Pancreas (tissue), 10 donors: ENCODE measurements around the gene RPRML. TPM values are rescaled to one million over a fixed set of nuclear protein-coding genes. Genes with fewer than 3 reads are reported as not detected.
A peak's percentile ranks its signal among the peaks of the same experiment; 100 is the strongest.

Experiments
- ATAC-seq, 4 donors: fragments of 200-7000 bp; cut with Tn5 transposase; one replicate each; pipeline versions ENCODE4 v1.8.0 to v1.9.1; 2020; ENCODE audit warnings: mild to moderate bottlenecking in 4 of 4, moderate library complexity in 4 of 4
- DNase-seq, 6 donors: peaks; one replicate each; pipeline ENCODE4 v3.0.0-alpha.2; 2020
- FAIRE-seq: peaks from 2 replicates; lab custom pipeline; 2012; peaks lifted over from hg19 to GRCh38; lab: Jason Lieb, UNC
- H3K27ac ChIP-seq, 4 donors: fragments of 200-600 bp; sonication (generic); 1 replicate in 3 of 4; 2 replicates in 1 of 4; pipeline versions ENCODE4 v1.5.0 to v1.8.0; 2020
- H3K27me3 ChIP-seq, 4 donors: fragments of 200-600 bp; one replicate each; pipeline ENCODE4 v1.8.0; 2021
- H3K36me3 ChIP-seq, 3 donors: fragments of 200-600 bp; sonication (generic) in 1 of 3; one replicate each; pipeline versions ENCODE4 v1.5.0 to v1.8.0; 2020 to 2021
- H3K4me1 ChIP-seq, 3 donors: fragments of 200-600 bp; one replicate each; pipeline ENCODE4 v1.8.0; 2021
- H3K4me3 ChIP-seq, 4 donors: fragments of 200-600 bp; sonication (generic) in 2 of 4; one replicate each; pipeline versions ENCODE4 v1.5.0 to v1.8.0; 2020 to 2021
- H3K9me3 ChIP-seq, 4 donors: fragments of 200-600 bp; one replicate each; pipeline ENCODE4 v1.8.0; 2021
- CTCF ChIP-seq, 4 donors: fragments of 200-600 bp; sonication (generic) in 3 of 4; IDR thresholded peaks; one replicate each; pipeline versions ENCODE4 v1.5.0 to v1.8.0; 2021; ENCODE audit warnings: antibody characterized with exemption in 4 of 4
- WGBS, 2 donors: extraction: QIAGEN DNeasy Blood & Tissue Kit; methylation state at CpG; one replicate each; pipeline ENCODE4 v1.1.7; 2013; 5-methylcytosine and 5-hydroxymethylcytosine counted together
- intact Hi-C, 3 donors: fragments of 100-400 bp; cut with DNase I; formaldehyde crosslinking; loops; one replicate each; pipeline versions ENCODE4 v1.11.1 to v1.14.2; 2022
- polyA plus RNA-seq, 2 donors: library from polyadenylated mRNA; stranded (reverse); fragments of 200-250 nt; gene quantifications; one replicate each; pipeline ENCODE4 v1.2.3, GENCODE V29; 2013
- total RNA-seq, 6 donors: library from RNA; stranded (reverse); fragmentation: NEBNext Ultra II Directional in 4 of 6; extraction: Animal tissue kit (Norgen Biotek cat#: 25700) in 4 of 6; gene quantifications; one replicate each; pipeline versions ENCODE4 v1.2.1 to v1.2.4, GENCODE V29; 2021 to 2023
- donor health status: healthy with polysubstance abuse.
- donor health status: DM: no; HTN: no; CAD: no; lungs with moderate emphysema.
- donor health status: DM: no; HTN: no; CAD: no.
- donor health status: control.
- donor health status: control.
- donor health status: Bipolar disorder and iron deficiency.
- donor health status: DM: yes; HTN: yes; CAD: no.
- donor health status: DM: no; HTN: no; CAD: no.
- donor health status: DM: no; HTN: no; CAD: no.
- donor health status: DM: yes; HTN: yes; CAD: no.

RPRML gene
- total and polyA plus RNA-seq, 8 donors, result 0.07 to 0.43 (median 0.19) TPM; not detected in 3

DNA sequence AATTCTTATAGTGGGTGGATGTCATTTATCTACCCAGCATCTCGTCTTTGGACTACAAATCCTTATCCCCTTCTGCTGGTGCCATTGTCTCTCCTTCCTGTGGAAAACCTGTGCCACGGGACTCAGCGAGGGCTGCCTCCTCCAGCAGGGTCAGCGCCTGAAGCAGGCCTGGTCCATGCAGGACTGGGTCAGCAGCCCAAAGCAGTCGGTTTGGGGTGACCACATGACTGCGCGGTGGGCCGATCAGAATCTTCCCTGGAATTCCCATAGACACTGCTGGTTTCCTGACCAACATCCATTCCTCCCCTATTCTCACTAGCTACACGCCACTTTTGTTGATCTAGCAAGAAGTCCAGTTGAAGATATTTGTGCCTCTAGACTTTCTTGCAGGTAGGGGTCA, 26.9 kb downstream of the RPRML start:
- ATAC-seq, result no peak
- Histone ChIP-seq H3K27me3 (no peaks in the 10 kb centered on the region), H3K9me3 (no peaks in the 10 kb centered on the region), H3K27ac (no peak overlapping the region), H3K4me1 (no peaks in the 10 kb centered on the region), H3K36me3 (no peaks in the 10 kb centered on the region), H3K4me3 (no peak overlapping the region)
- no peak for FAIRE-seq
- 60 to 66% methylated on average over 9 of the region's 9 CpGs for WGBS, 2 donors
- DNase-seq, result no peak
- no peak for TF ChIP-seq CTCF (IDR thresholded peaks at IDR 0.05)
- intact Hi-C loops, result no loop called here

GRCh38 chr17:46951706-46952105, 27.3 kb downstream of the RPRML start:
- H3K36me3 ChIP-seq, result no peaks in the 10 kb centered on the region
- FAIRE-seq (no peak), ATAC-seq (no peak), DNase-seq (no peak)
- H3K9me3 ChIP-seq, result no peaks in the 10 kb centered on the region
- no peak overlapping the region for H3K27ac ChIP-seq
- TF ChIP-seq CTCF (IDR thresholded peaks at IDR 0.05), result no peak
- intact Hi-C loops, result no loop called here
- H3K27me3 ChIP-seq, result no peaks in the 10 kb centered on the region
- WGBS, 2 donors, result 23 to 24% methylated on average over 5 of the region's 5 CpGs
- no peak overlapping the region for H3K4me3 ChIP-seq
- H3K4me1 ChIP-seq, result no peaks in the 10 kb centered on the region

DNA sequence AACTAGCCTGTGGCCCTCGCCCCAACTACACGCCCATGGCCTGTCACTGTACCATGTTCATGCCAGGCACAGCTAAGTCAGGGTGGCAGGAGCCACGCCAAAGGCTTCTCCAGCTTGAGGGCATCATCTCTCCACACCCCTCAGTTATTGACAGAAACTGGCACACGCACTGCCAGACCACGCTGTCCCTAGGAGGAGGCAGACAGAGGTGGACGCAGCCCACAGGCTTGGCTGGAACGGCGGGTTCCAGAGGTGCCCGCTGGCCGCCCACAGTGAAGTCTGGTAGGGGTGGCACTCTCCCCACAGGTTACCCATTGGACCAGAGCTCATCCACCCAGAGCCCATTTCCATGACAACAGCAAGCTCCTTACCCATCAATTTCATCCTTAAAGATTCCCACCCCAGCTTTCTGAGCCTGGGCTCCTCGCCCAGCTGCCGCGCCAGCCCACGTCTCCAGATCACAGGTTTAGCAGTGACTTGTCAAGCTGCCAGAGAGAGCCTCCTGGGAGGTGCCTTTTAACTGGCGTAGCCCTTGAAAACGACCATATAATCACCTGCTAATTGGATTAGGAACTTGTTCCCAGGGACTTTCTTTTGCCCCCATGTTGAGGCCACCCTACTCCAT, 27.9 kb downstream of the RPRML start:
- FAIRE-seq (no peak), ATAC-seq (peak in 1 of 4 donors; percentile 19), DNase-seq (no peak)
- Histone ChIP-seq H3K4me1 (no peaks in the 10 kb centered on the region), H3K9me3 (no peaks in the 10 kb centered on the region), H3K27ac (no peak overlapping the region), H3K27me3 (no peaks in the 10 kb centered on the region), H3K36me3 (no peaks in the 10 kb centered on the region), H3K4me3 (no peak overlapping the region)
- intact Hi-C loops, result no loop called here
- no peak for TF ChIP-seq CTCF (IDR thresholded peaks at IDR 0.05)
- WGBS, 2 donors, result 52% methylated on average over 16 of the region's 16 CpGs

DNA sequence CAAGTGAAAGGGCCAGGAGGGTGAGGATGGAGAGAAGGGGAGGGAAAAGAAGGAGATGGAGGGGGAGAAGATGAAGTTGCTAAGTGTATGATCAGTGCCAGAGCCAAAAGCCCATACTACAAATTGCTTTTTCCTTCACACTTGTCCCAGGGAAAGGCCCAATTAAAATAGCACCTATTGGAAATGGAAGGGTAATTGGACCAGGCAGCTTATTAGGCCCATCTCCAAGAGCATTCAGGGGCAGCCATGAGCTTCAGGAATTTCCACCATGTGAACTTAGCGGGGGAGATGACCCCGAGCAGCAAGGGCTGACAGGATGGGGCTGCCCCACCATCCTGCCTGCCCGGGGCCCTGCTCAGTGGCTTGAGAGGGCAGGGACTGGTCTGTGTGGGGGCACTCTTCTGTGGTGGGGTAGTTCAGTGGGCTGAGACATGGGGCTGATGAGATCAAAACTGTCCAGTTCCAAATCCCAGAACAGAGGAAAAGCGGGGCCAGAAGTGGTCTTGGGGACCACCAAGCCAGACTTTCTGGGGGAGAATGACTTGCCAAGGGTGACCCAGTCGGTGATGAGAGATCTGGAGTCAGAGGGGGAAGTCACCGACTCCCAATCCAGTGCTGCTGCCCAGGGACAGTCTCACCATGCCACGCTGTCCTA, 28.6 kb downstream of the RPRML start:
- DNase-seq, result no peak
- no peak for FAIRE-seq
- Histone ChIP-seq H3K4me3 (no peak overlapping the region), H3K36me3 (no peaks in the 10 kb centered on the region), H3K4me1 (no peaks in the 10 kb centered on the region), H3K9me3 (no peaks in the 10 kb centered on the region), H3K27ac (no peak overlapping the region), H3K27me3 (no peaks in the 10 kb centered on the region)
- 67 to 72% methylated on average over 7 of the region's 7 CpGs for WGBS, 2 donors
- no peak for TF ChIP-seq CTCF (IDR thresholded peaks at IDR 0.05)
- intact Hi-C loops, result no loop called here
- no peak for ATAC-seq
